ENCODE results near the gene RPH3AL. TPM values are rescaled to one million over a fixed set of nuclear protein-coding genes. Genes with fewer than 3 reads are reported as not detected.

The RPH3AL gene
- total RNA-seq, 2 experiments from 2014 or later, result 2.4 to 2.8 TPM

- H3K4me3 ChIP-seq (ENCODE audit: low read length), result no peak overlapping the region
- no peak overlapping the region for H3K27ac Mint-ChIP-seq
Observed at GRCh38 chr17:357644-358043, 5.0 kb upstream of the RPH3AL start.

GRCh38 chr17:356671-357434, 4.2 kb upstream of the RPH3AL start:
- intact Hi-C loops (cut with DNase I, micrococcal nuclease), result no loop called here
- POLR2A ChIA-PET, result no interaction called here

More at GRCh38 chr17:357644-358043, 5.0 kb upstream of the RPH3AL start:
- intact Hi-C loops (cut with DNase I, micrococcal nuclease), result no loop called here
- DNase-seq, result no peak
- TF ChIP-seq CTCF (IDR thresholded peaks at IDR 0.05), result no peak
- Histone ChIP-seq H3K27me3 (ENCODE audit: control insufficient read depth in 1 of 2, insufficient read depth in 2 of 2, low read length in 2 of 2) (no peaks in the 10 kb centered on the region), H3K27ac (ENCODE audit: low read depth in 1 of 2, low read length in 2 of 2) (no peak overlapping the region), H3K9me3 (ENCODE audit: control insufficient read depth in 1 of 2, insufficient read depth in 1 of 2, low read length in 2 of 2) (peaks cover 0 to 14% of the 10 kb centered on the region in 2 experiments), H3K36me3 (ENCODE audit: insufficient read depth, low read length) (no peaks in the 10 kb centered on the region), H3K4me1 (ENCODE audit: insufficient read depth, low read length) (no peaks in the 10 kb centered on the region)
- Mint-ChIP-seq H3K36me3 (ENCODE audit: low read depth) (no peaks in the 10 kb centered on the region), H3K27me3 (no peaks in the 10 kb centered on the region), H3K4me3 (no peak overlapping the region), H3K9me3 (no peaks in the 10 kb centered on the region), H3K4me1 (ENCODE audit: low read depth) (no peaks in the 10 kb centered on the region)
- no peak for ATAC-seq (ENCODE audit: poor library complexity)
- ChIA-PET CTCF (no interaction called here), POLR2A (no interaction called here)

GRCh38 chr17:354651-355556, 2.3 kb upstream of the RPH3AL start:
- no peaks in the 10 kb centered on the region for H3K4me1 Mint-ChIP-seq (ENCODE audit: low read depth)
- no peaks in the 10 kb centered on the region for H3K36me3 Mint-ChIP-seq (ENCODE audit: low read depth)
- Histone ChIP-seq H3K36me3 (ENCODE audit: insufficient read depth, low read length) (no peaks in the 10 kb centered on the region), H3K27ac (ENCODE audit: low read depth in 1 of 2, low read length in 2 of 2) (no peak overlapping the region), H3K4me3 (ENCODE audit: low read length) (no peak overlapping the region), H3K4me1 (ENCODE audit: insufficient read depth, low read length) (no peaks in the 10 kb centered on the region), H3K27me3 (ENCODE audit: control insufficient read depth in 1 of 2, insufficient read depth in 2 of 2, low read length in 2 of 2) (no peaks in the 10 kb centered on the region), H3K9me3 (ENCODE audit: control insufficient read depth in 1 of 2, insufficient read depth in 1 of 2, low read length in 2 of 2) (peaks cover 0 to 14% of the 10 kb centered on the region in 2 experiments)
- TF ChIP-seq CTCF (IDR thresholded peaks at IDR 0.05), result no peak
- ChIA-PET POLR2A (no interaction called here), CTCF (no interaction called here)
- no peaks in the 10 kb centered on the region for H3K27me3 Mint-ChIP-seq
- DNase-seq (no peak), ATAC-seq (ENCODE audit: poor library complexity) (no peak)
- no peaks in the 10 kb centered on the region for H3K9me3 Mint-ChIP-seq
- intact Hi-C loops (cut with DNase I, micrococcal nuclease), result no loop called here
- H3K4me3 Mint-ChIP-seq, result no peak overlapping the region
- H3K27ac Mint-ChIP-seq, result no peak overlapping the region

More at GRCh38 chr17:356671-357434, 4.2 kb upstream of the RPH3AL start:
- no peak overlapping the region for H3K27ac ChIP-seq (ENCODE audit: low read depth in 1 of 2, low read length in 2 of 2)
- no peak overlapping the region for H3K4me3 ChIP-seq (ENCODE audit: low read length)
- Mint-ChIP-seq H3K9me3 (no peaks in the 10 kb centered on the region), H3K4me3 (no peak overlapping the region), H3K27me3 (no peaks in the 10 kb centered on the region), H3K27ac (no peak overlapping the region), H3K4me1 (ENCODE audit: low read depth) (no peaks in the 10 kb centered on the region), H3K36me3 (ENCODE audit: low read depth) (no peaks in the 10 kb centered on the region)
- H3K4me1 ChIP-seq (ENCODE audit: insufficient read depth, low read length), result no peaks in the 10 kb centered on the region
- no peaks in the 10 kb centered on the region for H3K27me3 ChIP-seq (ENCODE audit: control insufficient read depth in 1 of 2, insufficient read depth in 2 of 2, low read length in 2 of 2)
- no peak for TF ChIP-seq CTCF (IDR thresholded peaks at IDR 0.05)
- H3K36me3 ChIP-seq (ENCODE audit: insufficient read depth, low read length), result no peaks in the 10 kb centered on the region
- no peak for ATAC-seq (ENCODE audit: poor library complexity)
- peaks cover 0 to 14% of the 10 kb centered on the region in 2 experiments for H3K9me3 ChIP-seq (ENCODE audit: control insufficient read depth in 1 of 2, insufficient read depth in 1 of 2, low read length in 2 of 2)
- DNase-seq, result no peak
- CTCF ChIA-PET, result no interaction called here
